ENCODE data around the gene TMEM125. TPM values are rescaled to one million over a fixed set of nuclear protein-coding genes. Genes with fewer than 3 reads are reported as not detected.

Gene TMEM125
- total and polyA plus RNA-seq, 8 donors: 36.1 to 202 (median 43.3) TPM

DNA sequence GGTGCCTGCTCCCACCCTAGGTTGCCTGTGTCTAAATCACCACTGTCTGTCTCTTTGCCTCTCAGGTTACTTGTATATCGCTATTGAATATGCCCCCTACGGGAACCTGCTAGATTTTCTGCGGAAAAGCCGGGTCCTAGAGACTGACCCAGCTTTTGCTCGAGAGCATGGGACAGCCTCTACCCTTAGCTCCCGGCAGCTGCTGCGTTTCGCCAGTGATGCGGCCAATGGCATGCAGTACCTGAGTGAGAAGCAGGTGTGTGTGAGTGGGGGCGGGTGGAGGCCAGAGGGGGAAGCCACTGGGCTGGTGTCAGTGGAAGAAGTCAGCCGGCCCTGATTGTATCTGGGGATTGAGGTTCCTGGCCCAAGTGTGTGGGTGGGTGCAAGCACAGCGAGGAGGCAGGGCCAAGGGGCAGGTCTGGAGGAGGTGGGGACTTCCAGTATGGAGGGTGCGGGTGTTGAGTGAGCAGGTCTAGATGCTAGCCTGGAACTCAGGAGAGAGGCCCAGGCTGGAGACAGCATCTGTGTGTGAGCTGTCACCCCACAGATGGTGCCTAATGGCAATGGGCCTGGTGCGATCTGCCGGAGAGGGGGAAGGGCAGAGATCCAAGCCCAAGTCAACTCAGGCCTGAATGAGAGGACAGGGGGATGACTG is 48.2 kb downstream of the TMEM125 start:
- Histone ChIP-seq H3K36me3 (peaks cover 0 to 33% of the 10 kb centered on the region in 2 donors), H3K4me3 (no peak overlapping the region), H3K27ac (no peak overlapping the region), H3K27me3 (no peaks in the 10 kb centered on the region), H3K4me1 (no peaks in the 10 kb centered on the region), H3K9me3 (no peaks in the 10 kb centered on the region)
- ATAC-seq (peak; percentile 30), DNase-seq (peak in 2 of 4 donors; percentile 28 to 50)
- intact Hi-C loops (cut with DNase I): no loop called here
- TF ChIP-seq, protein P1, sequence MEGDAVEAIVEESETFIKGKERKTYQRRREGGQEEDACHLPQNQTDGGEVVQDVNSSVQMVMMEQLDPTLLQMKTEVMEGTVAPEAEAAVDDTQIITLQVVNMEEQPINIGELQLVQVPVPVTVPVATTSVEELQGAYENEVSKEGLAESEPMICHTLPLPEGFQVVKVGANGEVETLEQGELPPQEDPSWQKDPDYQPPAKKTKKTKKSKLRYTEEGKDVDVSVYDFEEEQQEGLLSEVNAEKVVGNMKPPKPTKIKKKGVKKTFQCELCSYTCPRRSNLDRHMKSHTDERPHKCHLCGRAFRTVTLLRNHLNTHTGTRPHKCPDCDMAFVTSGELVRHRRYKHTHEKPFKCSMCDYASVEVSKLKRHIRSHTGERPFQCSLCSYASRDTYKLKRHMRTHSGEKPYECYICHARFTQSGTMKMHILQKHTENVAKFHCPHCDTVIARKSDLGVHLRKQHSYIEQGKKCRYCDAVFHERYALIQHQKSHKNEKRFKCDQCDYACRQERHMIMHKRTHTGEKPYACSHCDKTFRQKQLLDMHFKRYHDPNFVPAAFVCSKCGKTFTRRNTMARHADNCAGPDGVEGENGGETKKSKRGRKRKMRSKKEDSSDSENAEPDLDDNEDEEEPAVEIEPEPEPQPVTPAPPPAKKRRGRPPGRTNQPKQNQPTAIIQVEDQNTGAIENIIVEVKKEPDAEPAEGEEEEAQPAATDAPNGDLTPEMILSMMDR (IDR thresholded peaks at IDR 0.05): no peak

DNA sequence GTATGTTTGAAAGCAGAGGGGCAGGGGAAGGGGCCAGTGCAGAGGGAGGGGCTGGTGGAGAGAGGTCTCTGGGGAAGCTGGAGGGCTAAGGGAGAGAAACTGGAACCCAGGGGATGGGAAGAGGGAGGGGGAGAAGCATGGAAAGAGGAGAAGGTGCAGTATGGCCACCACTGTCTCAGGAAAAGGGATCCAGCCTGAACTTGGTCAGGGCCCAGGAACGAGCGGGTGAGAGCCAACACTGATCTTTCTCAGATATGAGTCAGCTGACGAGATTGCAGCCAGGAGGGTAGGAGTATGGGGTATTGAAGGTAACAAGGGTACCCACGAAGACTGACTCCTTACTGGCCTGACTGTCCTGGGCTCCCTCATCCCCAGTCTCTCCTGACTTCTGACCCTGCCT is 49.0 kb downstream of the TMEM125 start:
- intact Hi-C loops (cut with DNase I): no loop called here
- peaks cover 0 to 24% of the 10 kb centered on the region in 2 donors for H3K36me3 ChIP-seq
- DNase-seq (peak in 1 of 4 donors; percentile 13), ATAC-seq (no peak)
- no peak overlapping the region for H3K4me3 ChIP-seq
- H3K27ac ChIP-seq: no peak overlapping the region
- H3K4me1 ChIP-seq: no peaks in the 10 kb centered on the region
- no peaks in the 10 kb centered on the region for H3K9me3 ChIP-seq
- TF ChIP-seq, protein P1 (IDR thresholded peaks at IDR 0.05): no peak
- no peaks in the 10 kb centered on the region for H3K27me3 ChIP-seq

DNA sequence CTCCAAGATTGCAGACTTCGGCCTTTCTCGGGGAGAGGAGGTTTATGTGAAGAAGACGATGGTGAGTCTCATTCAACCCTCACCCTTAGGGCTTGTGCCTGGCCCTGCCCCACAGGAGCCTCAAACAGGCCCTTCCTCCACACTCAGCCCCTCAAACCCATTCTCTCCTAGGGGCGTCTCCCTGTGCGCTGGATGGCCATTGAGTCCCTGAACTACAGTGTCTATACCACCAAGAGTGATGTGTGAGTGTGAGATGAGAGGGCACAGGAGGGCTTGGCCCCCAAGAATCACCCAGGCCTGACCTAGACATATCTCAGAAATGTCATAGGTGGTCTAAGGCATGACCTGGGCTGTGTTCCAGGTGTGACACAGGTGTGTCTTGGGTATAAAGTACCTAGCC is 49.5 kb downstream of the TMEM125 start:
- TF ChIP-seq, protein P1 (IDR thresholded peaks at IDR 0.05): no peak
- DNase-seq (peak in 1 of 4 donors; percentile 25), ATAC-seq (no peak)
- H3K4me3 ChIP-seq: no peak overlapping the region
- intact Hi-C loops (cut with DNase I): no loop called here
- no peaks in the 10 kb centered on the region for H3K27me3 ChIP-seq
- peaks cover 0 to 24% of the 10 kb centered on the region in 2 donors for H3K36me3 ChIP-seq
- H3K4me1 ChIP-seq: no peaks in the 10 kb centered on the region
- no peaks in the 10 kb centered on the region for H3K9me3 ChIP-seq
- H3K27ac ChIP-seq: no peak overlapping the region

DNA sequence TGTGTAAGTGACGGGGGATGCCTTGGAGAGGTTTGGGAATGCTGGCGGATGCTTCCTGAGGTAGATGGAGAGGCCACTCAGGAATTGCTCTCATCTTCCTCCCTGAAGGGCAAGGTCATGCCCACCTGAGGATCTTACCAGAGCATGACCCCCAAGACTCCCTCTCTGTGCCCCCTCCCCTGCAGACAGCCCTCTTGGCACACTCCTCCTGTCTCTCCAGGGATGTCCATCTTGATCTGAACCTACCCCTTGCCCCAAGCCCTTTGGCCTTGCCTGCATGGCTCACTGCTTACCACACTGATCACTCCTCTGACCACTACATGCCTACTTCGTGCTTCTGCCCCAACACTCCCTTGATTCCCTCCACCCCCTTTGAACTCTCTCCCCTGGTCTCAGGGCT is 50.0 kb downstream of the TMEM125 start:
- intact Hi-C loops (cut with DNase I): no loop called here
- H3K36me3 ChIP-seq: peaks cover 0 to 24% of the 10 kb centered on the region in 2 donors
- TF ChIP-seq, protein P1 (IDR thresholded peaks at IDR 0.05): no peak
- no peak overlapping the region for H3K4me3 ChIP-seq
- ATAC-seq (no peak), DNase-seq (peak in 1 of 4 donors; percentile 10)
- H3K4me1 ChIP-seq: no peaks in the 10 kb centered on the region
- H3K27ac ChIP-seq: no peak overlapping the region
- no peaks in the 10 kb centered on the region for H3K27me3 ChIP-seq
- peaks cover 0 to under 1% of the 10 kb centered on the region in 2 donors for H3K9me3 ChIP-seq

DNA sequence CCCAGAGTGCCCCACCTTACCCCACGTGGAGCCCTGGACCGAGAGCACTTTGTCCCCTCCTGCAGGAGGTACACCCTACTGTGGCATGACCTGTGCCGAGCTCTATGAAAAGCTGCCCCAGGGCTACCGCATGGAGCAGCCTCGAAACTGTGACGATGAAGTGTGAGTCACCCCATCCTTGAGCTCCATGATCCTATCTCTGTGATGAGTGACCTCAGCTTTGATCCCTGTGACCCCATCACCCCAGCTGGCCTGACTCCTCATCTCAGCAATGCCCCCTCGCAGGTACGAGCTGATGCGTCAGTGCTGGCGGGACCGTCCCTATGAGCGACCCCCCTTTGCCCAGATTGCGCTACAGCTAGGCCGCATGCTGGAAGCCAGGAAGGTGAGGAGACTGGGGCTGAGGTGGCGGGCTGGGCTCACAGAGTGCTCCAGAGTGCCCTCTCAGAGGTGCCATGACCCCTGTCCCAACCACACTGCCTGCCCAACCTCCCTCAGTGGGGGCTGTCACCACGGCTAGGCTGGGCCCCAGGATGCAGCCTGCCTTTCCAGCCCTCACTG is 51.6 kb downstream of the TMEM125 start:
- DNase-seq (peak in 2 of 4 donors; percentile 18 to 61), ATAC-seq (no peak)
- no peak overlapping the region for H3K4me3 ChIP-seq
- no peaks in the 10 kb centered on the region for H3K4me1 ChIP-seq
- peaks cover 0 to 20% of the 10 kb centered on the region in 2 donors for H3K36me3 ChIP-seq
- peaks cover 0 to 8% of the 10 kb centered on the region in 2 donors for H3K9me3 ChIP-seq
- intact Hi-C loops (cut with DNase I): no loop called here
- H3K27ac ChIP-seq: no peak overlapping the region
- no peaks in the 10 kb centered on the region for H3K27me3 ChIP-seq
- TF ChIP-seq, protein P1 (IDR thresholded peaks at IDR 0.05): no peak

Measured in left lung (tissue), 10 donors.